GM18526 (cell line): ENCODE results near the gene A2ML1.
"Not testable (repeated sequence)": the region's sequence is repeated elsewhere in the genome, so short reads cannot be mapped to it uniquely, and the experiment has no call there.

ENCODE experiments used
- POLR2A ChIP-seq: IDR thresholded peaks from 3 replicates; pipeline ENCODE4 v1.6.1; 2011; ENCODE audit not compliant: insufficient read length; ENCODE audit errors: extremely low read depth

The A2ML1 gene

GRCh38 chr12:8897081-8897480, 74.7 kb downstream of the A2ML1 start:
- no peak for TF ChIP-seq POLR2A

GRCh38 chr12:8899830-8900229, 77.4 kb downstream of the A2ML1 start:
- no peak for TF ChIP-seq POLR2A

GRCh38 chr12:8903646-8904045, 81.2 kb downstream of the A2ML1 start:
- no peak for TF ChIP-seq POLR2A

- TF ChIP-seq POLR2A = no peak
Measured at GRCh38 chr12:8904665-8905064, 82.2 kb downstream of the A2ML1 start.

- TF ChIP-seq POLR2A = no peak
Measured at GRCh38 chr12:8905546-8905945, 83.1 kb downstream of the A2ML1 start.

- no peak for TF ChIP-seq POLR2A
Measured at GRCh38 chr12:8906266-8907180, 84.1 kb downstream of the A2ML1 start.

- no peak for TF ChIP-seq POLR2A
Measured at GRCh38 chr12:8907513-8907912, 85.1 kb downstream of the A2ML1 start.

- no peak for TF ChIP-seq POLR2A
Measured at GRCh38 chr12:8909752-8910151, 87.3 kb downstream of the A2ML1 start.

- no peak for TF ChIP-seq POLR2A
Measured at GRCh38 chr12:8911606-8912268, 89.3 kb downstream of the A2ML1 start.

- no peak for TF ChIP-seq POLR2A
Measured at GRCh38 chr12:8912914-8913313, 90.5 kb downstream of the A2ML1 start.

GRCh38 chr12:8913702-8914032, 91.2 kb downstream of the A2ML1 start:
- no peak for TF ChIP-seq POLR2A

GRCh38 chr12:8914033-8914715, 91.8 kb downstream of the A2ML1 start, which contains the start of gene PHC1:
PHC1 (plus strand) TSS chr12:8914509; CDS start chr12:8917678, 3,169 bp downstream.
- not testable (repeated sequence) for TF ChIP-seq POLR2A

GRCh38 chr12:8914716-8915526, 92.5 kb downstream of the A2ML1 start:
- no peak for TF ChIP-seq POLR2A

GRCh38 chr12:8916154-8916553, 93.7 kb downstream of the A2ML1 start:
- TF ChIP-seq POLR2A = no peak

GRCh38 chr12:8917031-8917430, 94.6 kb downstream of the A2ML1 start:
- TF ChIP-seq POLR2A = no peak
